Lower leg skin (tissue), 4 donors: ENCODE measurements around the gene HAT1. TPM values are rescaled to one million over a fixed set of nuclear protein-coding genes. Genes with fewer than 3 reads are reported as not detected.

Experiments
- DNase-seq, 2 donors: peaks; one replicate each; pipeline ENCODE4 v3.0.0-alpha.2; 2019; ENCODE audit warnings: low spot score in 2 of 2
- H3K4me3 ChIP-seq: fragments of 200-600 bp; sonication (generic); 2 replicates; pipeline ENCODE4 v1.5.1; 2017; ENCODE audit warnings: mild to moderate bottlenecking, low read depth; ENCODE audit not compliant: poor library complexity, severe bottlenecking
- POLR2A ChIP-seq, 2 donors: fragments of 450-650 bp; IDR thresholded peaks; one replicate each; pipeline ENCODE4 v1.6.1; 2016 to 2017; ENCODE audit warnings: antibody characterized with exemption in 2 of 2, mild to moderate bottlenecking in 1 of 2, moderate library complexity in 1 of 2
- WGBS, 2 donors: methylation state at CpG; one replicate each; pipeline ENCODE4 v1.1.5; 2018; 5-methylcytosine and 5-hydroxymethylcytosine counted together
- intact Hi-C: fragments of 100-400 bp; cut with DNase I; formaldehyde crosslinking; loops from one replicate; pipeline ENCODE4 v1.15.0; 2023; ENCODE audit warnings: low total_unique reads
- total RNA-seq, 4 donors: library from RNA; depleted of rRNA; stranded (reverse); fragments of >200 nt; gene quantifications; one replicate each; pipeline ENCODE4 v1.1.0, GENCODE V29; 2016
- TF ChIP-seq, protein P1 (sequence below), 3 donors: fragments of 450-650 bp; IDR thresholded peaks; one replicate each; pipeline ENCODE4 v1.5.1; 2016; ENCODE audit warnings: antibody characterized with exemption in 3 of 3, mild to moderate bottlenecking in 3 of 3, moderate library complexity in 2 of 3

HAT1 gene
- total RNA-seq, 4 donors from 2014 or later: 15.0 to 28.0 (median 22.1) TPM

DNA sequence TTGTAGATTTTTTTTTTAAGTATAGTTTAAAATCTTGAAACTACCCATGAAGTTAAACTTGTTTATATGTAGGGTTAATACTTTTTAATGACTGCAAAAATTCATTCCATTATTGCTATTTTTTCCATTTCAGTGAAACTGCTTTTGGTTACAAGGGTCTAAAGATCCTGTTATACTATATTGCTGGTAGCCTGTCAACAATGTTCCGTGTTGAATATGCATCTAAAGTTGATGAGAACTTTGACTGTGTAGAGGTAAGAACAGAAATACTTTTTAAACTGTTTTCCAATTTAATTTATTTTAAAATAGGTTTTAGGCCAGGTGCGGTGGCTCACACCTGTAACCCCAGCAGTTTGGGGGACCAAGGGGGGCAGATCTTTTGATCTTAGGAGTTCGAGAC, 30.5 kb downstream of the HAT1 start:
- H3K4me3 ChIP-seq: no peak overlapping the region
- no peak for TF ChIP-seq POLR2A (IDR thresholded peaks at IDR 0.05)
- TF ChIP-seq, protein P1, sequence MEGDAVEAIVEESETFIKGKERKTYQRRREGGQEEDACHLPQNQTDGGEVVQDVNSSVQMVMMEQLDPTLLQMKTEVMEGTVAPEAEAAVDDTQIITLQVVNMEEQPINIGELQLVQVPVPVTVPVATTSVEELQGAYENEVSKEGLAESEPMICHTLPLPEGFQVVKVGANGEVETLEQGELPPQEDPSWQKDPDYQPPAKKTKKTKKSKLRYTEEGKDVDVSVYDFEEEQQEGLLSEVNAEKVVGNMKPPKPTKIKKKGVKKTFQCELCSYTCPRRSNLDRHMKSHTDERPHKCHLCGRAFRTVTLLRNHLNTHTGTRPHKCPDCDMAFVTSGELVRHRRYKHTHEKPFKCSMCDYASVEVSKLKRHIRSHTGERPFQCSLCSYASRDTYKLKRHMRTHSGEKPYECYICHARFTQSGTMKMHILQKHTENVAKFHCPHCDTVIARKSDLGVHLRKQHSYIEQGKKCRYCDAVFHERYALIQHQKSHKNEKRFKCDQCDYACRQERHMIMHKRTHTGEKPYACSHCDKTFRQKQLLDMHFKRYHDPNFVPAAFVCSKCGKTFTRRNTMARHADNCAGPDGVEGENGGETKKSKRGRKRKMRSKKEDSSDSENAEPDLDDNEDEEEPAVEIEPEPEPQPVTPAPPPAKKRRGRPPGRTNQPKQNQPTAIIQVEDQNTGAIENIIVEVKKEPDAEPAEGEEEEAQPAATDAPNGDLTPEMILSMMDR (IDR thresholded peaks at IDR 0.05): no peak
- WGBS, 2 donors: 93 to 96% methylated on average over 3 of the region's 3 CpGs
- intact Hi-C loops: no loop called here
- DNase-seq: no peak

DNA sequence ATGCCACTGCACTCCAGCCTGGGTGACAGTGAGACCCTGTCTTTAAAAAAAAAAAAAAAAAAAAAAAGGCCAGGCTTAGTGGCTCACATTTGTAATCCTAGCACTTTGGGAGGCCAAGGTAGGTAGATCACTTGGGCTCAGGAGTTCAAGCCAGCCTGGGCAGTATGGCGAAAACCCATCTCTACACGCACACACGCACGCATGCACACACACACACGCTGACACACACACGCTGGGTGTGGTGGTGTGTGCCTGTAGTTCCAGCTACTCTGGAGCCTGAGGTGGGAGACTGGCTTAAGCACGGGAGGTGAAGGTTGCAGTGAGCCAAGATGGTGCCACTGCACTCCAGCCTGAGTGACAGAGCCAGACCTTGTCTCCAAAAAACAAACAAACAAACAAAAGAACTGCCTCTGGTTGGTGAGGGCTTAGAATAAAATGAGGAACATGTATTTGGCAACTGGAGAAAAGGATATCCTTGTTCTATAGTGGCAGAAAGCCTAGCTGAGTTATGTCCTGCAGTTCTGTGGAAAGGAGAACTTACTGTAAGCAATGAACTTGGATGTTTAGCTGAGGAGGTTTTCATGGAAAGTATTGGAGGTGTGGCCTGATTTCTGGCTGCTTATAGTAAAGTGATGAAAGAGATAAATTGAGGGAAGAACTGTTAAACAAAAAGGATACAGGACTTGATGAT, 34.0 kb downstream of the HAT1 start:
- WGBS, 2 donors: 92 to 98% methylated on average over 7 of the region's 7 CpGs
- intact Hi-C loops: no loop called here
- TF ChIP-seq, protein P1 (IDR thresholded peaks at IDR 0.05): no peak
- no peak for TF ChIP-seq POLR2A (IDR thresholded peaks at IDR 0.05)
- no peak for DNase-seq
- H3K4me3 ChIP-seq: no peak overlapping the region

DNA sequence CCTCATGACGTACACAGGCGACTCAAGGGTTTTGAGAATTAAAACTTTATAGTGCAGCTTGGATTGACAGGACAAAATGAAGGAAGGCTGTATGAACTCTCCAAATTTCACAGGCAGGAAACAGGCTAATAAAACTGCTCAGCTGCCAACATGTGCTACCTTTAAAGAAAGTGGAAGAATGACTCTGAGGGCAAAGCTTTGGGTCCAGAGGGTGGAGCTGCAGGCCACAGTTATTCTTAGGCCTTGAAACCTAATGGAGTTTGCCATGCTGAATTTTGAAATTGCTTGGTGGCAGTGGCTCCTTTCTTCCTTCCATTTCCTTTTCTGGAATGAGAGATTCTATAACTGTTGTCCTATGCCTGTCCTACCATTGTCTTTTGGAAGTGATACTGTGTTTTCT, 34.8 kb downstream of the HAT1 start:
- intact Hi-C loops: no loop called here
- no peak for DNase-seq
- WGBS, 2 donors: 93 to 95% methylated on average over 2 of the region's 2 CpGs

DNA sequence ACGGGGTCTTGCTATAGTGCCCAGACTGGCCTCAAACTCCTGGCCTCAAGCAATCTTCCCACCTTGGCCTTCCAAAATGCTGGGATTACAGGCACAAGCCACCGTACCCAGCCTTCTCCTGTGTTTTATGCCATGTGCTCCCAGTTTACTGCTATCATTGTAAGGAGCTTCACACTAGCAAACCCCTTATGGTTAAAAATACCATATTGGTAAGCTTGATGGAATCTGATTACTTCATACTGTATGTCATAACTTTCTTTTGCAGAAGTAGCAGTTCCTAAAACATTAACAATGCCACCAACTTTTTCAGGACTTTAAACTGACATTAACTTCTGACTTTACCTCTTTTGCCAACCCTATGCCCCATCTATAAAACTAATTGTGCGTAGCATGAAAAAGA, 36.2 kb downstream of the HAT1 start:
- WGBS, 2 donors: 87 to 92% methylated on average over 3 of the region's 3 CpGs
- no peak for DNase-seq
- intact Hi-C loops: no loop called here
- no peak overlapping the region for H3K4me3 ChIP-seq
- TF ChIP-seq, protein P1 (IDR thresholded peaks at IDR 0.05): no peak
- TF ChIP-seq POLR2A (IDR thresholded peaks at IDR 0.05): no peak

More for the DNA sequence above, 34.8 kb downstream of the HAT1 start:
- H3K4me3 ChIP-seq: no peak overlapping the region
- no peak for TF ChIP-seq POLR2A (IDR thresholded peaks at IDR 0.05)
- TF ChIP-seq, protein P1 (IDR thresholded peaks at IDR 0.05): no peak

DNA sequence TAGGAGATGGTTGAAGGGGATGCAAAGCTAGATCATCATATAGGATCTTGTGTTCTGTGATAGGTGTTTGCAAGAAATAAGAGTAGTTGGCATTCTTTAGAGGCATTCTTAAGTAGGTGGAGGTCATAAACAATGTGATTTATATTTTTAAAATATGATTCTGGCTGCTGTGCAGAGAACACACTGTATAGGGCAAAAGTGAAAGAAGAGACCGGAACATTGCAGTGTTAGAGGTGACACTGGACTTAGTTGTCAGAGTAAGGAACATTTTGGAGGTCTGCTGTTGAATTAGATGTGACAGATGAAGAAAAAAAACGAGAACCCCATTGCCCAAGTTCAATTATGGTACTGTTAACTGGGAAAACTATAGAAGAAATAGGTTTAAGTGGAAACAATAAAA, 37.7 kb downstream of the HAT1 start:
- TF ChIP-seq, protein P1 (IDR thresholded peaks at IDR 0.05): no peak
- no peak for TF ChIP-seq POLR2A (IDR thresholded peaks at IDR 0.05)
- DNase-seq: no peak
- 93 to 99% methylated on average over 2 of the region's 2 CpGs for WGBS, 2 donors
- H3K4me3 ChIP-seq: no peak overlapping the region
- intact Hi-C loops: no loop called here

DNA sequence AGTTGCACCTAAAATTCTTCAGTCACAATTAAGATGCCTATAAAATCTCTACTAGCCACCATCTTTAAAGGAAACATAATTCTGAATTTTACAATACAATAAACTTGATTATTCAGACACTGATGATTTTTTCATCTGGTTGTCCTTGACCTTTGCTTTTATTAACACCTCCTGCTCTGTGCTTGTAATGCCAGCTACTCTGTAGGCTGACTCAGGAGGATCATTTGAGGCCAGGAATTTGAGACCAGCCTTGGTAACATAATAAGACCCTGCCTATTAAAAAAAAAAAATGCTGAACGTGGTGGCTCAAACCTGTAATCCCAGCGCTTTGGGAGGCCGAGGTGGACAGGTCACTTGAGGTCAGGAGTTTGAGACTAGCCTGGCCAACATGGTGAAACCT, 38.3 kb downstream of the HAT1 start:
- H3K4me3 ChIP-seq: no peak overlapping the region
- TF ChIP-seq POLR2A (IDR thresholded peaks at IDR 0.05): no peak
- TF ChIP-seq, protein P1 (IDR thresholded peaks at IDR 0.05): no peak
- intact Hi-C loops: no loop called here
- 92 to 98% methylated on average over 3 of the region's 3 CpGs for WGBS, 2 donors
- DNase-seq: no peak
